ENCODE results near the gene SVEP1.

The SVEP1 gene

DNA sequence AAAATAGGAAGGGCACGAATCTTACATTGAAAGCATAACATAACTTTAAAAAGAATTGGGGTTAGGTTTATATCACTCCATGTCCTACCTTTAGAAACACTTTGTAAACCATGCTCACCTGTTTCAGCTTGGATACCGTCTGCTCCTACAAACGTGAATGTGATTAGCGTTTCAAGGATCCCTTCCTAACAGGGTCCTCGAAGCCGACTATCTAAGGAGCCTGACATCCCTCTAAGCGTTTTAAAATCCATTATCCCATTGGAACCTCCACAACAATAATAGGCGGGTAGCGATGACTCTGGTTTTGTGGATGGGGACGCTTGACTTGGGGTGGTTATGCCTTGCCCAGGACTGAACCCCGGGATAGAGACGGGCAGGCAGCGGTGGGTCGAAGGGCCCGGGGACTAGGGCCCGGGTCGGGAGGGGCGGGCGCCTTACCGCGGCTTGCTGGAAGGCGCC, 937 bp downstream of the SVEP1 start:
- TF ChIP-seq, protein P1, sequence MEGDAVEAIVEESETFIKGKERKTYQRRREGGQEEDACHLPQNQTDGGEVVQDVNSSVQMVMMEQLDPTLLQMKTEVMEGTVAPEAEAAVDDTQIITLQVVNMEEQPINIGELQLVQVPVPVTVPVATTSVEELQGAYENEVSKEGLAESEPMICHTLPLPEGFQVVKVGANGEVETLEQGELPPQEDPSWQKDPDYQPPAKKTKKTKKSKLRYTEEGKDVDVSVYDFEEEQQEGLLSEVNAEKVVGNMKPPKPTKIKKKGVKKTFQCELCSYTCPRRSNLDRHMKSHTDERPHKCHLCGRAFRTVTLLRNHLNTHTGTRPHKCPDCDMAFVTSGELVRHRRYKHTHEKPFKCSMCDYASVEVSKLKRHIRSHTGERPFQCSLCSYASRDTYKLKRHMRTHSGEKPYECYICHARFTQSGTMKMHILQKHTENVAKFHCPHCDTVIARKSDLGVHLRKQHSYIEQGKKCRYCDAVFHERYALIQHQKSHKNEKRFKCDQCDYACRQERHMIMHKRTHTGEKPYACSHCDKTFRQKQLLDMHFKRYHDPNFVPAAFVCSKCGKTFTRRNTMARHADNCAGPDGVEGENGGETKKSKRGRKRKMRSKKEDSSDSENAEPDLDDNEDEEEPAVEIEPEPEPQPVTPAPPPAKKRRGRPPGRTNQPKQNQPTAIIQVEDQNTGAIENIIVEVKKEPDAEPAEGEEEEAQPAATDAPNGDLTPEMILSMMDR (IDR thresholded peaks at IDR 0.05; ENCODE audit: low read depth, low read length), result no peak
- no peak for DNase-seq (ENCODE audit: extremely low read depth, low read depth)

DNA sequence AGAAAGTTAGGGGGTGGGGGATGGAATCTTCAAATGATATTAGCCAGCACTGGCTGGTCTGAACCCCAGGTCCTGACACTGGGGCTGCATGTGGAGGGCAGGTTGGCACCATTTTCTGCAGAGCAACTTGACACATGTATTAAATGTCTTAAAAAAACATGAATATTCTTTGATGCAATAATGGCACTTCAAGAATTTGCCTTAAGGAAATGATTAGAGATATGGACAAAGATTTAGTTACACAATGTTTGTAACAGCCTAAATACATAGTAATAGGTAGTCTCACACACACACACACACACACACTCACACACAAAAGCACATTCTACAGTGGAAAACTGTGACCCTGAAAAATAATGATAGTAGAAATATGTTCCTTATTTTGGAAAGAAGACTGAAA, 3.6 kb downstream of the SVEP1 start:
- DNase-seq (ENCODE audit: extremely low read depth, low read depth), result no peak
- TF ChIP-seq, protein P1 (IDR thresholded peaks at IDR 0.05; ENCODE audit: low read depth, low read length), result no peak

DNA sequence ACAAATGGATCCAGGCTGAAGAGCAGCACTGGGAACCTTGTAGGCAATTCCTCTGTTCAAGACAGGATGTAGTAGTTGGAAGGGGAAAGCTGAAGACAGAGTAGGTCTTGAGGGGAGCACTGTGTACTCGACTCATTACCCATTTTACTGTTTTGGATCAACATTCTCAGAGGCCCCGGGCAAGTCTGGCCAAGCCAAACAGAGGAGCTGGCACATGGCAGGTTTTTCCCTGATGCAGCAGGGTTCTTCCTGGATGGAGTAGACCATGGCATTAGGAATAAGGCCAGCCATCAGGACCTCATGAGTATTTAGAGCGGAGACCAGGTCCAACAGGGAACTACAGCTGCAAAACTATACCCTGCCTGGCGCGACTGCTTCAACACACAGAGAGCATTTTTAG, 4.4 kb downstream of the SVEP1 start:
- TF ChIP-seq, protein P1 (IDR thresholded peaks at IDR 0.05; ENCODE audit: low read depth, low read length), result no peak
- DNase-seq (ENCODE audit: extremely low read depth, low read depth), result no peak

DNA sequence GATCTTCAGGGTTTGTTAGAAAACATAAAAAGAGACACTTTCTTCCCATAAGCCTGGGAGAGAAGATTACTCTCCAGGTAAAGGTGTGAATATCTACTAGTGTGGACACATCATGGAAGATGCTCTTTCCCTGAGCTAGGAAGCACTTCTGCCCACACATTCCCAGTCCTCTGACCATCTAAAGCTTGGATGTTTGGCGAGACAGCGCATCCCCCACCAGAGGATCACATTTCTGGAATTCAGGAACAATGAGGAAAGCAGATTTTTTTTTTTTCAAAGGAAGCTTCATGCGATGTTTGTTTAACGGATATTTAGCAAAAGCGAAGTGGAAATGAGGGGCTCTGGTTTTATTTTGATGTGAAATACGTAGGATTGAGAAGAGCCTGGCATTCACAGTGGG, 6.2 kb downstream of the SVEP1 start:
- DNase-seq (ENCODE audit: extremely low read depth, low read depth), result no peak
- TF ChIP-seq, protein P1 (IDR thresholded peaks at IDR 0.05; ENCODE audit: low read depth, low read length), result no peak

DNA sequence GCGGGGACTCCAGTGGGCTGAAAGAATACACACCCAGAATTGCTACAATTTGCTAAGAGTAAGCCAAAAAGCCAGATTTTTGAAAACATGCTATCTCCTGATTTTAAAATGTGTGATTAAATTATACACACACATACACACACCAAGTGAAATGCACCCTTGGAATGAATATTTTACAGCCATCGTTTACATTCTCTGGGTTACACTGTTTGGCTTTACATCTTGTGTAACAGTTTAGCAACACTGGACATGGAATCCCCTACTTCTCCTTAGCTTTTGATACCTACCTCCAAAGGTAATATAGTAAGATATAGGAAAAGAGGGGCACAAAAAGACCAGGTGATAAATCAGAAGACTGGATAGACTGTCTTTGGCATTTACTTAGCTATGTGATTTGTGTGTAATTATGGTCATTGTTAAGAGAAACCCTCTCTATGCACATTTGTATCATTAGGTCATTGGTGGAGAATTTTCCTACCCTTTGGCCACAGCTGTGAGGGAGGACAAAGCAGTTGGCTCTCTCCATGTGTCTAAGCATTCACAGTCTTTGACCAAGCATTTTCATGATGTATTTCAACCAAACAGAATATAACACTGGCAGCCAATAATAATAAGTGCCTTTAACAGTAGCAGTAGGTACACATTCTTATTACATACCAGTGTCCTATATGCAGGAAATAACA, 7.6 kb downstream of the SVEP1 start:
- TF ChIP-seq, protein P1 (IDR thresholded peaks at IDR 0.05; ENCODE audit: low read depth, low read length), result no peak
- DNase-seq (ENCODE audit: extremely low read depth, low read depth), result no peak

DNA sequence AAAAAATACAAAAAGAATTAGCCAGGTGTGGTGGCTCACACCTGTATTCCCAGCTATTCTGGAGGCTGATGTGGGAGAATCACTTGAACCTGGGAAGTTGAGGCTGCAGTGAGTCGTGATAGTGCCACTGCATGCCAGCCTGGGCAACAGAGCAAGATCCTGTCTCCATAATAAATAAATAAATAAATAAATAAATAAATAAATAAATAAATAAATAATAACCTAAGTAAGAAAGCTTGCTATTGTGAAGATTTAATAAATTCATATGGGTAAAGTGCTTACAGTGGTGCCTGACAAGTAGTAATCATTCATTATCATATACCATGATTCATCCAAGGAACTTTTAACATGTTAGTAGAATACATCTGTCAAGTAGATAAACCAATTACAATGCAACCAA, 13.4 kb downstream of the SVEP1 start:
- TF ChIP-seq, protein P1 (IDR thresholded peaks at IDR 0.05; ENCODE audit: low read depth, low read length), result no peak
- DNase-seq (ENCODE audit: extremely low read depth, low read depth), result no peak

DNA sequence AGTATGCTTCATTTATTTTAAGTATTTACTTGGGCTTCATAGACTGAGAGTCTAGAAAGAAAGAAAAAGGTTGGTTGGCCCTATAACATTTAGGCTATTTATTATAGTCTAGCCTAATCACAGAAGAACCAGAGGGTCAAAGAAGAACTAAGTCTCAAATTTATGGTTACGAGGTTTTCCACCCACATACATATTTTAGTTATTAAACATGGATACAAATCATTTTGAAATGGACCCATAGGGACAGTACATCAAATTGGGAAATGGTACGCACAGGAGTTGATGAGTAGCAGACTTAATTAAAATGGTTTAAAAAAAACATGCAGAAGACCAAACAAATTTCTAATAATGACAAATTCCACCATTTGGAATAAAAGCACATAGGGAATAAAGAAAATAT, 17.7 kb downstream of the SVEP1 start:
- TF ChIP-seq, protein P1 (IDR thresholded peaks at IDR 0.05; ENCODE audit: low read depth, low read length), result no peak

More for the DNA sequence above, 17.7 kb downstream of the SVEP1 start:
- DNase-seq (ENCODE audit: extremely low read depth, low read depth), result no peak
